HG03175 (cell line): ENCODE results near the gene CEP83.

ENCODE experiments used
- ATAC-seq: cut with Tn5 transposase; IDR thresholded peaks from one replicate; pipeline ENCODE4 v1.9.1; 2021; ENCODE audit warnings: mild to moderate bottlenecking, moderate library complexity; ENCODE audit not compliant: unreplicated experiment

Gene CEP83

DNA sequence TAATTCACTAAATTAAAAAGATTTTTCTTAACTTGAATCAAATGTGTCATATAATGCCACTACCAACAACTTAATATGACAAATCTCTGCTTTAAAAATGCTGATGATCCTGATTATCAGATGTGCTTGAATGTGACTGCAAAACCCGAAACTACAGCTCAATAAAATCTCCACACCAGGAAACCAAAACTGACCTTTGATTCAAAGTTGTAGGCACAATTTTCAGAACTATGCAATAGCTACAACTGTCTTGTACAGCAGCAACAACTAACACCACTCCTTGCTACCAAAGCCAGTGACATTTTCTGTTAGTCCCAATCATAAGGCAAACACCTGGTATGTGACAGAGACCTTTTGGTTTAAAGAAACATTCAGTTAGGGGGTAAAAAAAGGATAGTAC is 147.3 kb downstream of the CEP83 start:
- no peak for ATAC-seq

DNA sequence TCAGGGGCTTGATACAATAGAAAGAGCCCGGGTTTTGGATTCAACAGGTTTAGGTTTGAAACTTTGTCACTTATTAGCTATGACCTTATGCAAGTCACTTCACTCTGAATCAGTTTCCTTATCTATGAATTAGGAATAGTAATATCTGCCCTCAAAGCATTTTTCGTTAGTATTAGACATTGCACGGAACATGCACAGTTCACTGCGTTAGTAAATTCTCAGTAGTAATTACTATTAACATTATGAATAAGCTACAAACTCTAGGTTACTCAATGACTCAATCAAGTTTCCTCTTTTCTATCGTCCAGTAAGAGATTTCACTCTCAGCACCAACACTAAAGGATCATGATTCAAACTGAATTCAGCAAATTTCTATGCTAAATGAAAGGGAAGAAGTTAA is 150.3 kb downstream of the CEP83 start:
- ATAC-seq = peak; percentile 79

DNA sequence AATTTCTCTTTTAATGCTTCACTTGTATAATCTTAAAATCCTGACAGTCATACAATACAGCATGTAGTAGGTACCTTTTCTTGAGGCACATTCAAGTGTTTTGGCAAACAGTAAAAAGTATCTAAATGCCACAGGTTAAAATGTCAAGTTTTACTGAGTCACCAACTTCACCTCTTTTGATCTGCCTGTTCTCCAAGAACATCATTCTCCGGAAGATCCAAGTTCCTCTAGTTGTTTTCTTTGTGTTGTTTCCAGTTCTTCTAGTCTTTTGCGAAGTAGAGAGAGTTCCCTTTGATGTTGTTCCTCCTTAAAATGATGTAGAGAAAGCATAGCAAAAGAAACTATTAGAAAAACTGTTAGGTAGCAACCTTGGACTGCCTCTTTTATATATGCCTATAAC is 151.1 kb downstream of the CEP83 start:
- ATAC-seq = no peak

DNA sequence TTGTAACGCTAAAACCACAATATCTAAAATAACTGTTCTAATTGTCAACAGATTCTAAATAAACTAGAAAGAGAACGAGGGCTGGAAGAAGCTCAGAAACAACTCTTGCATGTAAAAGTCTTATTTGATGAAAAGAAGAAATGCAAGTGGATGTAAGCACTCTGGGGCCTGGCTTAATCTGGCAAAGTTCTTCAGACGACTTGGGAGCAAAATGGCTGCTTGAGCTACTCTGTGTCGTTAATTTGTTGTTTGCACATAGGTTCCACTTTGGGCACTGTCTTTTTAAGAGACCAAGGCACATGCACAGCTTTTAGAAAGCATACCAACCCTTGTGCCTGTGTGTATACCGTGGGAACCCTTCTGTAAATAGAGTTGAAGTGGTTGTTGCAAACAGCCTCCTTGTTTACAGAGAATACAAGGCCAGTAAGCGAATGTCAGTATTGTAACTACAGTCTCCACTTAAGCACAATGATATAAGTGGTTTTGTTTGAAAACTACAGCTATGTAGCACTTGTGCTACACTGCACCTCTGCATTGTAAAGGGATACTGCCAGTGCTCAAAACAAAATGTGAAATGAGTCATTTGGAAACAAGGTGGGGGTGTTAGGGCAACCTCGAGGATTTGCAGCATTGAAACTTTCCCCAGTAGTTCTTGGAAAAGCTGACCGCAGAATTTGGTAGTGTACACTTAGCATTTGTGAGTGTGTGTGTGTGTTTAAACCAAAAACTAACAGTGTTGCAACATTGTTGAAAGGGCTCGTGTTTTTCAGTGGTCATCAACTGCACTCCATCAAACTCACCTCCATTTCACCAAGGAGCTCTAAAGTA is 154.3 kb downstream of the CEP83 start:
- ATAC-seq = peak; percentile 44

DNA sequence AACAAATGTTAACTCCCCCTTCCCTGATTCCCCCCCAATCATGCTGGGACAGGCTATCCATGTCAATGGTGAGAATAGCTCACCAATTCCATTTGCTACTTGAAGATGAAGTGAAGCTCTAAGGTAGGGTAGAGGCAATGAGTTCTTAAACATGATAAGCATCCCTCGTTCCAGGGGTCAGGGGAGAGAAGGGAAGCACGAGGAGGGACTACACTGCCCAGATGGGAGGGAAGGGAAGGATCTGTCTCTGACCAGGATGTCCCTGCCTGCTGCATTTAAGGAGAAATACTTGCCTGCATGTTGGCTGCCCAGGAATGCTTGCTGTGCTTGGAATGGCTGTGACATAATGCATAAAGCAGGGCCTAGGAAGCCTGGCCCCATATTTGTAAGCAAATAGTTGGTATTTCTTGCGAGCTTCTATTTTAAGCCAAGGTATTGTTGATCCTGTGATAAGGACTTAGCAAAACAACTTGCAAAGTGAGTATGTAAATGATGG is 155.1 kb downstream of the CEP83 start:
- ATAC-seq = no peak

DNA sequence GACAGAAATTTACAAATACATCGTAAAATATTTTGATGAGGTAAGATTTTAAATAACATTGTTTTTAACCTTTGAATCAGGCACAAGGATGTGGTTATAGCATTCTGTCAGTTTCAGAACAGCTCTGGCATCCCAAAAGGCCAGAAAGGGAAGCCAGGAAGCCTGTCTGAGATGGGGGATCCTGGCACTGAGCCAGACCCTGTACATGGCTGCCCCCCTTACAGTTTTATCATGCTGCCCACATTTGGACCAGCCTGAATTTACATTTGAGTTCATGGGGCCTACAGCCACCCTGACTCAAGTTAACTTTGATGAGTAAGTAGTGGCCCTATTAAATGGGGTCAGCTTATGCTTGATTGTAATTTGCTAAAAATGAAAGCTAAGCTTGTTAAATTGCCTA is 155.7 kb downstream of the CEP83 start:
- no peak for ATAC-seq

DNA sequence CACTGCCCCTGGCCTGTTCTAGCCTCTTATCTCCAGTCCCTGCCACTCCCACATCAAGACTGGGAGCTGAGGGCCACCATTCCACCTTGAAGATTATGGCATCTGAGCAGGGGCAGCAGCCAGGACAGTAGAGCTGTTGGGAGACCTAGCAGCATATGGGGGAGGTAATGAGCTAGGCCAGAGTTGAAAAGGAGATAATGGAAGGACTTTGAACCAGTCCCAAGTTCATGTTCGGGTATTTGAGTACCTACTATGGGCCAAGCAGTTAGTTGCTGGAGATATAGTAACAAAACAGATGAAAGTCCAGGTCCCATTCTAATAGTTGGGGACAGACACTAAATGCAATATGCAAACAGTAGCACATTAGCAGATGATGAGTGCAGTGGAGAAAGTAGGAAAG is 159.8 kb downstream of the CEP83 start:
- ATAC-seq = no peak

DNA sequence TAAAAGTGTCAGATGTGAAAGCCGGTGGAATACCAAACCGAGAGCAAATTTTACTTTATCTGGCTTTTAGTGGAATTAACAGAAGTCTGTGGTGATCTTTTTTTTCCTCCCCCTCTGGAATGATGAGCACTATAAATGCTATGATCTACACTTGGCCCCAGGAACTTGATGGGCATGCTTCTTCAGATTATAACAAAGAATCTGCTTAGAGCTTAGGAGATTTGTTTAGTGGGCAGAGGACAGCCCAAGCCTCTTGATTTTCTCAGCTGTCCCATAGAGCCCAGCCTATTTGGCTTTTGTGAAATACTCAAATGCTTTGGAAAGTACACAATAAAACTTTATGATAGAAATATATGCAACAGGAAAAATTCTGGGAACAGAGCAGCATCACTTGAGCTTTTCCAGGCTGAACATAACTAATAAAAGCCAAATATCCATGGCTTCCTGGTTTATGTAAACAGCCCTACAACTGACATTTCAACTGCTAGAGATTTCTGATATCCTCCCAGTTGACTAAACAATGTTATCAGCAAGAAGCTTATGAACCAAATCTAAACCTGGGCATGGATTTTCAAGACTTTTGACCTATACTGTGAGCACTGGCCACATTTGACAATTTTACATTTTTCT is 161.7 kb downstream of the CEP83 start:
- no peak for ATAC-seq

DNA sequence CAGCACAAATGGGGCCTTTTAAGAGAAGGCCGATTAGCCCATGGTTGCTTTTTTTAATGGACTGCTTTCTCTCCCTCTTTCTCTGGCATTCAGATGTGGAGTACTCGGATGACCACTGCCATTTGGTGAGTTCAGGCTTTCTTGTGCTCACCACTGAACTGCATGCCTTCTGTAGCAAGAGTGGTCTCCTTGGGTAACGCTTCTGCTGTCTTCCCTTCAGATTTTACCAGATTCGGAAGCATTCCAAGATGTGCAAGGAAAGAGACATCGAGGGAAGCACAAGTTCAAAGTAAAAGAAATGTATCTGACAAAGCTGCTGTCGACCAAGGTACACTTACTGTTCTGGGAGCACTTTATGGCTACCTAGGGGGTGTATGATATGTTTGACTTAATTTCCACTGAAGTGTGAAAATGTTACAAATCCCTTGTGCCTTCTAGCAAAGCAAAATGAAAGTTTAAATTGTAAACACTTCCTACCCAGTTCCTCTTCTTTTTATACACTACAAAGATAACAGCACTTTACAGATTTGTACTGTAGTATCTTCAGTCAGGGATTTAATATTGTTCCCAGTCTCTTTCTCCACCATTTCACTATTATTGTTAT is 162.5 kb downstream of the CEP83 start:
- no peak for ATAC-seq

DNA sequence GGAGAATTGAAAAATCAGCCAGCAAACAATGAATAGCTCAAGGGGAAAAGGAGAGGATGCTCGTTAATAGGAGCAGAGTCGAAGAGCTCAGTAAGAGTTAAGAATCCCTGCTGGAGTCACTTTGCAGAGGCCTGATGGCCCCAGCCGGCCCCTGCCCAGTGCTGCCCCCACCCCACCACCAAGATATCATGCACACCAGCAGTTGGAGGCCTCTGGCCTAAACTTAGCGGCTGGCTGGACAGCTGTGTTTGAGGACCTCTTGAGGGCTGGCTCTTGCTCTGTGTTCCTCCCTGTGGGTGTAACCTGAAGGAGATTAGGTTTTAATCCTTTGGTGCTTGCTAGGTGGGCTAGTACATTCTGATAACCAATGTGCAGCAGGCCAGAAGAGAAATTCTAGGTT is 169.3 kb downstream of the CEP83 start:
- ATAC-seq = no peak

DNA sequence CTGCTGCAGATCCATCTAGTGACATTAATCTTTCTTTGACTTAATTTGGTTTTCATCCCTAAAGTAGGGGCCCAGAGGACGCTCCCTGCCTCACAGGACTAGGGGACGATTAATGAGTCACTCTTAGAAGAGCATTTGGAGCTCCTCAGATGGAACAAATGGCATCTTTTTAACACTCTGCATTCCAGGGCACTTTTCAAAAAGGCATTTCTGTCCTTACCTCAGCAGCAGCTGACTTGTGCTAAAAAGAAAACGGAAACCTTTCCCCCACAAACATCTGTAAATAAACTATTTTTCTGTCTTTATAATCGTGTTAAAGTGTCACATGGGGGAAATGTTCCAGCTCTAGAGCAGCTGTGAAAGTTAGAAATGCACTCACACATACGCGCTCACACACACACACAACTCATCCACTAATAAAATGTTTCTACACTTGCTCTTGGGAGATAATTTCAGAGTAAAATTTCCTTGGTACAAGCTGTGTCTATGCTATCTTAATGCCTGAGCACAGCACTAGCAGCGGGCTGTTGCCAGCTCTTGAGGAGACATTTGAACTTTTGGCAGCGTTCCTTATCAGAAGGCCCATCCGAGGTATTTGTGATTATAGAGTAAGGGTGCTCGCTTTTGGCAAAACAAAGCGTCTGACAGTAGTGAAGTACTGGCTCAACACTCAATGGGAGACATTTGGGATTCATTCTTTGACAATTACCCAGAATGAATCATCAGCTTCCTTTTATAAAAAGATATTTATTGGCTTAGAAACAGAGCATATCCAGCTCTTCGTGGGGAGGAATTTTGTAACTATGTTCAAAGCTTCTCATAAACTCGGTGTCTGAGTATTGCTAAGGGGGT is 170.0 kb downstream of the CEP83 start:
- no peak for ATAC-seq

DNA sequence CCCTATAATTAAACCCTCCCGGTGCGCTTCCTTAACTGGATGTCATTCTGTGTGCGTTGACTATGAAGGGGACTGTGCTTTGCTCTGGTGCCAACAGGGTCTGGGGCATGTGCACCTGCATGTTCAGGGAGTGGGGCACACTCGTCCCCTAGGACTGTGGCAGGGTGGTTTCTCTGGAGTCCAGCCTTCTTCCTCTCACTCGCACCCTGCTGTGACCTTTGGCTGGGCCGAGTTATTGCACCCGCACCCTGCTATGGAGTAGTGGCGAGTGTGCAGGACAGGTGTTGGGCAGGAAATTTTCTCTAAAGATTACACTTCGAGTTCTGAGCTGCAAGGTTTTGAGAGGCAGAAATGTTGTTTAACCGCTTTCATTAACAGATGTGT is 172.4 kb downstream of the CEP83 start:
- no peak for ATAC-seq

DNA sequence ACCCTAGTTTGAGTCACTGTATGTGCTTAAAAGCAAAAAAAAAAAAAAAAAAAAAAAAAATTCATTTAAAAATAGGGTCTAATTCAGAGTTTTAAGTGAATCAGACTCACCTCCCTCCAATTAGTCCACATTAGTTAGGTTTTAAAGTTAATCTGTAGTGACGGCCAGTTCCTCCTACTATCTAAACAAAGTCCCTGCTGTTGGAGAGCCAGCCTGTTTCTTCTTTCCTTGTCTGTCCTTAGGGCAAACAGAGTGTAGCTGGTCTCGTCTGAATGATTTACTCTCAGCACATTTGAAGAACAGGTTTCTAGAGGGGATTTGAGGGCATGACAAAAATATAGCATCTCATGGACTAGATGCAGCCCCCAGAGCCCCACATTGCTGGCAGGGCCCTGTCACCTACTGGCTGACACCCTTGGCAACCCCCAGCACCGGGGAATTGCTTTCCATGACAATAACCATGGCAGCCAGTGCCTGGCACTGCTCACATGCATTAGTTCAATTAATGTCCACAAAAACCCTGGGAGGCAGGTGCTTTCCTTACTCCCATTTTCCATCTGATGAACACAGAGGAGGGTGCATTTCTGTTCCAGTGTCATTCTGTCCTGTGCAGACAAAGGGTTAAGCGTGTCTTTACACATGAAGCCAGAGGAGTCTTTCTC is 173.0 kb downstream of the CEP83 start:
- no peak for ATAC-seq

DNA sequence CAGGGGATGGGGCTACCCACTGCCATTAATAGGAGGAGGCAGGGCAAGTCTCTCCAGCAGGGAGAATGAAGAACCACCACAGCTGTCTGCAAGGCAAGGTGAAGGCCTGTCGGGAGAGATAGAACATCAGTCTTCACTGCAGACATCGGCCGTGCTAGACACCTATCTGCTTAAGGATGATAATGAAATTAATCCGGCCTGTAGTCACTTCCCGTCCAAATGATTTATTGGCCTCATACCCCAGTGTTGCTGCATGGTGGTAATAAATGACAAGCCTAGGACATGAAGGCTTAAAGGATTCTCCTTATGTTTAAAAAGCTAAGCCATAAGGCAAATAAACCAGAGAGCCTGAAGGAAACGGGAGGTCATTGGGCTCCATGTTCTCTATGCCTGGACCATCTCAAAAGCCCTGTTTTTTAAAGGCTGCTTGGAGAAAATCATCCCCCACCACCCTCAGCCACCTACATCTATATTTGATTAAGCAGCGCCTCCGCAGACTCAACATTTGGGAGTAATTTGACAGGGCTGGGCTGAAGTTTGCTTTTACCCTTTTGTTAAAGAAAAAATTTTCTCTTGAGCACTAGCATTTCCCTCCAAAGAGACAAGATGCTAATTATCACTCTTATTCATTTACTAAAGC is 173.6 kb downstream of the CEP83 start:
- ATAC-seq = no peak

DNA sequence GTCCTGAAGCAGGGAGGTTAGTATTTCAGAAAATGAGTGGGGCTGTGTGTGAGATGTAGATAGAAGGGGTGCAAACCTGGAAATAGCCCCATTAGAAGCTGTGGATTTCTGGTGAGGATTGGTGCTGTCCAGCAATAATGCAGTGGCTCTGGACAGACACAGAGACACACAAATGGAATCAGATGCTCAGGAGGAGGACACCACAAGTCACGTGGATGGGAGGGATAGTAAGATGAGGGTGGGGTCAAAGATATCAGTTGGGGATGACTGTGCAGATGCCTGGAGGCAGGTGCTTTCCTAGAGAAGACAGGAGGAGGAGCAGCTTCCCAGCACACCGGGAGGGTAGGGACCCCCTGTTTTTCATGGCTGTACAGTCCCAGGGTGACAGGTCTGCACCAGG is 174.8 kb downstream of the CEP83 start:
- ATAC-seq = no peak

DNA sequence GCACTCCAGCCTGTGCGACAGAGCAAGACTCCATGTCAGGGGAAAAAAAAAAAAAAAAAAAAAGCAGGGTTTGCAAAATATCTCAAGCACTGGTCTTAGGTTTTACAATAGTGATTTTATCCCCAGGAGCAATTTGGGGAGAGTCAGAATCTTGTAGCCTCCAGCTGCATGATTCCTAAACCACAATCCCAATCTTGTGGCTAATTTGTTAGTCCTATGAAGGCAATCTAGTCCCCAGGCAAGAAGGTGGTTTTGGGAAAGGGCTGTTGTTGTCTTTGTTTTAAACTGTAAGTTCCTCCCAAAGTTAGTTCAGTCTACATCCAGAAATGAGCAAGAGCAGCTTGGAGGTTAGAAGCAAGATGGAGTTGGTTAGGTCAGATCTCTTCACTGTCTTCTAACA is 175.6 kb downstream of the CEP83 start:
- ATAC-seq = no peak

DNA sequence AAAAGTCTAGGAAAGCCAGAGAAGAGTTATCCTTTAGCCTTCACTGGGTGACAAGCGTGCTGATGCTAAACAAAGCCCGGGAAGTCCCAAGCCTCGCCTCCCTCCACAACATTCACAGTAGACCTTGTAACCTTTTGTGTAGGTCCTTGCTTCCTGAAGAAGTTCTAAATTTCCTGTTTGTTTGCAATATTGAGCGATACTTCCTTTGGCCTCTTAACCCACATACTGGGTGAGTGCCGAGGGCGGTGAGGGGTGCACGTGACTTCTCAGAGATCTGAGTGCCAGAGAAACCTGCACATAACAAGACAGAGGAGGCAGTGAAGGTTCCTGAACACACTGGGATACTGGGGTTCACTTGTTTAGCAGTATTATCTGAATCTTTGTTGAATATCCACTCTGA is 177.0 kb downstream of the CEP83 start:
- no peak for ATAC-seq

DNA sequence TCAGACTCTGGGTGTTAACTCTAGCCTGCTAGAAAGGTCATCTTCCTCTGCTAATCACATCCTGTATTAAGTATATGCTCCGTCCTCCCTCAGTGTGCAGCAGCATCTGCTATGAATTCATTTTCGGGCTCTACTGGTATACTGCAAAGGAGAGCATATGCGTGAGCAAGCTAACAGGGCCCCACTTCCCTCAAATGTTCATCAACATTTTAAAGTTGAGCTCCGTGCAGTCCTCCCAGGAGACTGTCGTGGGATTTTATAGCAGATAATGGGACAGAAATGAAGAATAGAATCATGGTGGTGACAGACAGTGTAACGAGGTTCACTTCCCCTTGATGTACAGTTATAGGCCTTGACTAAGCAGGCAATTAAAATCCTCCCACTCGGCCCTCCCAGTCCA is 179.6 kb downstream of the CEP83 start:
- no peak for ATAC-seq

DNA sequence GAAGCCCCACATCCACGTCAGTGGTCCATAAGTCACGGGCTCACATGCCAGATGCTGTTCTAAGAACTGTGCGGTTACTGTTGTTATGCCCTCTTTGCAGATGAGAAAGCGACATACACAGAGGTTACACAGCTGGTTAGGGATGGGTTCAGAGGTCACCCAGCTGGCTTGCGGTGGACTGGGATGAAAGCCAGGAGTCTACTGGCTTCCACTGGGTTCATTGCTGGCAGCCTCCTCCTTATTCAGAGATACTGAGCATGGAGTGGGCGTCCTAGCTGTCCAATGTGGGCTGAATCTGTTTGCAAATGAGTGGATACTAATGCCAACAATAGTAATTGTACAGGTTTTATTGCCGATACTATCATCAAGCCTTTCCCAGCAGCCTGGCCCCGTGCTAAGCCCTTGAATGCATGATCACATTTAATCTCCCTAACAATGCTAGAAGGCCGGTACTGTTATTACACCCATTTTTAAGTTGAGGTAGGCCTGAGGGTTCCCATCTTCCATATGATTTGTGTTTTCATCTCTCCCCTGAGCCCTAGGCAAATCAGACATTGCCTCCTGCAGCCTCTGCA is 182.2 kb downstream of the CEP83 start:
- ATAC-seq = no peak

DNA sequence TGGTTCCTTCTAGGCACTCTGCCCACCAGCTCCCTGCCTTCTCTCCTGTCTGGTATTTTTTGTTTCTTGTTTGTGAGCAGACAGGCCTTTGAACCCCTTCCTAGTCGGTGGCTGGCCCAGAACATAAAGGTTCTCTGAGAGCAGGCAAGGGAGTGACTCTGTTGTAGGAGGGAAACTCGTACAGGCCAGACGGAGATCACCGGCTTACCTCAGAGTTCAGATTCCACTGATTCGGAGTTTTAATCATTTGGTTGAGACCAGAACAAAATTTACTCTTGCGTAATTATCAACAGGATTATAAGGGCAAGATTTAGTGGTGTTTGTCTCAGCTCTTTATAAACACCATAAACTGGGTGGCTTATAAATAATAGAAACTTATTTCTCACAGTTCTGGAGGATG is 182.9 kb downstream of the CEP83 start:
- no peak for ATAC-seq
